Neural cell (in vitro differentiated cells): ENCODE results near the gene OTOA.

Experiments used
- CTCF ChIP-seq: fragments of 450-650 bp; IDR thresholded peaks from 2 replicates; pipeline ENCODE4 v1.5.1; 2014; ENCODE audit warnings: antibody characterized with exemption, mild to moderate bottlenecking, moderate library complexity; ENCODE audit not compliant: poor library complexity, severe bottlenecking
- EP300 ChIP-seq: fragments of 450-650 bp; conservative IDR thresholded peaks from 2 replicates; pipeline ENCODE4 v1.6.1; 2014; ENCODE audit warnings: antibody characterized with exemption, mild to moderate bottlenecking, moderate library complexity; ENCODE audit not compliant: poor library complexity, severe bottlenecking
- EZH2 ChIP-seq: fragments of 200-600, 300-800 bp; shearing (Covaris generic), sonication (generic); IDR thresholded peaks from 2 replicates; pipeline ENCODE4 v1.6.1; 2014; ENCODE audit warnings: antibody characterized with exemption, low read length, borderline replicate concordance, mild to moderate bottlenecking; ENCODE audit not compliant: insufficient read depth, poor library complexity, severe bottlenecking
- POLR2AphosphoS5 ChIP-seq: IDR thresholded peaks from 2 replicates; pipeline ENCODE4 v1.6.1; 2012
- SMC3 ChIP-seq: fragments of 450-650 bp; conservative IDR thresholded peaks from 2 replicates; pipeline ENCODE4 v1.6.1; 2014; ENCODE audit warnings: antibody characterized with exemption, mild to moderate bottlenecking, moderate library complexity; ENCODE audit not compliant: poor library complexity
- TAF1 ChIP-seq: IDR thresholded peaks from 2 replicates; pipeline ENCODE4 v1.6.1; 2012; ENCODE audit warnings: low read depth

DNA sequence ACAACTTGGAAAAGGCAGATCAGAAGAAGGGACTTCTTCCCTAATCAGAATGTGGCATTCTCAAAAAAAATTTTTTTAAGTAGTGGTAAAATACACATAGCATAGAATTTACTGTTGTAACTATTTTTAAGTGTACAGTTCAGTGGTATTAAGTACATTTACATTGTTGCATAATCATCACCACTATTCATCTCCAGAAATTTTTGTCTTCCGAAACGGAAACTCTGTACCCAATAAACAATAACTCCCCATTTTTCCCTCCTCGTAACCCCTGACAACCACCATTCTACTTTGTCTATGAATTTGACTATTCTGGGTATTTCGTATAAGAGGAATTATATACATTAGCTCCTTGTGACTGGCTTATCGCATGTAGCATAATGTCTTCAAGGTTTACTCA is 45.5 kb upstream of the OTOA start:
- TF ChIP-seq EZH2 = no peak
- no peak for TF ChIP-seq CTCF
- no peak for TF ChIP-seq EP300
- no peak for TF ChIP-seq POLR2AphosphoS5
- TF ChIP-seq TAF1 = no peak
- TF ChIP-seq SMC3 = no peak
